Stimulated activated CD8-positive, alpha-beta memory T cell treated with anti-CD3 and anti-CD28 coated beads, Interleukin-12 subunit alpha, Interleukin-12 subunit beta, amount 100 ng/mL, for 4 hours (primary cell): Measurements from ENCODE around the gene ELN.

Source experiments
- DNase-seq: peaks from one replicate; pipeline ENCODE4 v3.0.0-alpha.2; 2020; ENCODE audit warnings: low read depth

Gene ELN

DNA sequence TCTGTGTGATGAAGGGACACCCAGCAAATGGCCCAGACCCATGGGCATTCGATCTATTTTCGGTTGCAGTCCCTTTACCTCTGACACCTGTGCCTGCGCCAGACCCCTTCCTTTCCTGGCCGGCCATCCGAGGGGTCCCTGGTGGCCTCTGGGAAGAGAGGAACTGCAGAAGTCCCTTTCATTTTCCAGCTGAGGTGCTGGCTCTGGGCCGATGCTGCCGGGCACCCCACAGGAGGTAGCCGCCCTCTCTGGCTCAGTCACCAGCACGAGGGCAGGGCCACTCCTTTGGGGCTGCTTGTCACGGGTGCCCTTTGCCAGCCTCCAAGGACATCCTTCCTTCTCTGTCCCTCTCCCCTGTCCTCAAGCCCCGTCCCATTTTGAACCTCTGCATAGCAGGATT, 4.2 kb upstream of the ELN start:
- no peak for DNase-seq

DNA sequence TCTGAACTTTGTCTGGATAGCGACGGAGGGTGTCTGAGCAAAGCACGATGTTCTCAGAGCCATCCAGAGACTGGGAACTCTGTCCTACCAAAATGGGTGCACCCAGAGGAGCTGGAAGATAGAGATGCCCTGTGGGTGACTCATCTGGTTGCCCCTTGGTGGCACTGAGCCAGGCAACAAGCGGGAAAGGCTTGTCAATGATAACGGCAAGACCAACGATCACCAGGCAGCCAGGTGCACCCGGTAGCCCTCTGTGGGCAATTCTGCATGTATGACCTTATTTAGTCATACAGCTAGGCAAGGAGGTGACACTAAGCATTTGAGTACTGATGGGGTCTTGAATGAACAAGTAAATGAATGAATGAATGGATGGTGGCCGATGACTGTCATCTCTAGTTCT, 2.8 kb upstream of the ELN start:
- DNase-seq: no peak

DNA sequence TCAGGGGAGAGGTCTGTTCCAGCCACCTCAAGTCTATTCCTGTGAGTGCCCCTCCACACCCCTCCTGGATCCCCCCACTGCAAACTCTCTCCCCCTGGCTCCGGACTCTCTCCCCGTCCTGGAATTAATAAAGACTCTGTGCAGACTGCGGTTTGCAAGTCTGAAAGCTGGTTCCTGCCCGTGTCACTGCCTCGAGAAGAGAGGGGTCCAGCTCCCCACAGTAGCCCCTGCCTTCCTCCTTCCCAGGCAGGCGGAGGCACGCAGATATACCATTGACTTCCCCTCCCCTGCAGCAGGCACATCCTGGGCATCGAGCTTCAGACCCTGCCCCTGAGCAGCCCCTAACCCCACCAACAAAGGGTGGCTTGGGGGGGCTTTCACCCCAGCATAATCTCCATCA, 2.2 kb upstream of the ELN start:
- no peak for DNase-seq

DNA sequence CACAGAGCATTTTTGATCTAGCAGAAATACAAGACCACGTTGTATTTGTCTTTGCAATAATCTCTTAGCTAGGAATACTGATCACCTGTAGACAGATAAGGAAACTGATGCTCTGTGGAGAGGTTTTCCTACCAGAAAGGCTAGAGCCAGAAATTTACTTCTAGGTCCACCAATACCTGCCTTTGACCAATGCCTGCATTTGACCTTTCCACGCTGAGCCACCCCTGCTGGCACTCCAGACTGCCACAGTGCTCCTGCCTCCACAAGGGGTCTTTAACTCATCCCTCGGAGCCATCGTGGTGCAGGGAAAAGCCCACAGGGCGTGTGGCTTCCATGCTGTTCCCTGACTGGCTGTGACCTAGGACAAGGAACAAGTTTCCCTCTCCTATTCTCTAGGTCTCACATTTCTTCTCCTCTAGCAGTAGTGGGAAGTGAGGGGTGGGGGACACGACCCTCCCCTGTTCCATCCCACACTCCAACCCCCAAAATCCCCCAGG, 1.5 kb upstream of the ELN start:
- no peak for DNase-seq

DNA sequence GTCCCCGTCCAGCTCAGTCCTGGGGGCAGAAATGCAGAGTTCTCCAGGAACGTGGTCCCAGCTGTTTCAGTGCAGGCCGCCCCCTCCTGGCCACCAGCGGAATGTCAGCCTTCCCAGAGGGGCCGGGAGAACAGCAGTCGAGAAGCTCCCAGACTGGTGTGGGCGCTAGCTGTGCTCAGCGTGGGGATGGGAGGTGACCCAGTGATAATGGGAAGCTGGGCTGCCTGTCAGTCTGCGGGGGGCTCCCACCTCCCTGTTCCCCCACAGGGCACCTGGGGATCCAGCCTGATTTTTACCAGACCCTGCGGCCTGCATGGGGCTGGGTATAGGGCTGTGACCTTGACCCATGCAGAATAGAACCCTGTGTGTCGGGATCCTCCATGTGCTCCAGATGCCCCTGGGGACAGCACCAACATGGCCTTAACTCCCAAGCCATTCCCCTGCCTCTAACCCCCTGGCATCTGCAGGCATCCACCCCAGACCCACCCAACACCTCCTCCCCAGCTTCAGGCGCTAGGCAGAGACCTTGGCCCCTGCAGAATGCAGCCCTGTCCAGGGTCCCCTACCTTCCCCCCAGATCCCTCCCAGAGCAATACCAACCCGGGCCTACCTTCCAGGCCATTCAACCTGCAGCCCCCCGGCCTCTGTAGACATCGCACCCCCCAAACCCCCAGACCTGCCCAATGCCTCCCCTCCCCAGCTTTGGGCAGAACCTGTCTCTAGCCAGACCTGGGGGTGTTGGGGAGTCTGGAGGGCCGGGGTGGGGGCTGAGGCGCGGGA, 880 bp upstream of the ELN start:
- peak; percentile 36 for DNase-seq

DNA sequence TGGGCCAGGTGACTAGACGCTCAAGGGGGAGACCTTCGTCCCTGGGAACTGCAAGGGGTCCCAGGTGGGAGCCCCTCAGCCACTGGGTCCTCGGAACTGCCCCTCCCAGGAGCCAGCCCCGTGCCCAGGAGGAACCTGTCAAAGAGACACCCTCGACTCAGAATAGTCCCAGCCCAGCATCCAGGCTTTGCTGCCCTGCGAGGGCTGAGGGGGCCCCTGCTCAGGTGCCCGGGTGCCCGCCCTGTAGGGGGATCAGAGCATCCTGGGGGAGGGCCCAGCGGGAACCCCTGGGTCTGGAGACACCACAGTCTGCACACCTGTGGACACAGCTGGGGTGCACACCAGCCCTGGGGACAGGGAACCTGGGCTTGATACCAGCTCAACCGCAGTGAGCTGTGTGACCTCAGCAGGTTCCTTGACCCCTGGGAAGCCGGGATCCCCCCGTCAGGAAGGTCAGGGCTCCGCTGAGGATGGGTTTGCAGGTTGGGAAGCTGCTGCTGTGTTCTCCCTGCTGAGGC, 407 bp downstream of the ELN start:
- no peak for DNase-seq

DNA sequence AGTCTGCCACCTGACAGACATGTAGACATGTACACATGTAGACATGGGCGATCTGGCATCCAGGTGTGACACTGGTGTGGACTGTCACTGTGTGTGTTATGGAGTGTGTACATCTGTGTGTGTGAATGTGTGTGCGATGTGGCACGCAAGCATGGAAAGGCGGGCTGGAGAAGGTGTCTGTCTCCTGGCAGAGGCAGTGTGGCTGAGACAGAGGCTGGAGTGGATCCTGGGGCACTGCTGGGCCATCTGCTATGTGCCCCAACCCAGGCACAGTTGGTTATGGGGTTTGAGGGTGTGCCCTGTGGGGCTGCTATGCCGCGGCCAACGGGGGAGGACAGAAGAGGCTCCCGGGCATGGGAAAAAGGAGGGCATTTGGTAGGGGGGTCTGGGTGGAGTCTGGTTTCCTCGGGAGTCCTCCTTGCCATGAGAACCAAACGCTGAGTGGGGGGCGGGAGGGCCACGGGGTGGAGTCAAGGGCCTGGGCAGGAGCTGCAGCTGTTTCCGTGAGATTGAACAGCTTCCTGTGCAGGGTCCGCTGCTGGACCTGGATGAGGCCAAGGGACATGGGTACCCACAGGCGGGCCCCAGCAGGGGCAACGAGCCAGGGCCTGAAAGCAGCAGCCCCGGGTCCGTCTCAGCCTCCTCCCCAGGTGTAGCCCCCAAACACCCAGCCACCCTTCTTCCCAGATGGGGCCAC, 1.3 kb downstream of the ELN start:
- DNase-seq: no peak

DNA sequence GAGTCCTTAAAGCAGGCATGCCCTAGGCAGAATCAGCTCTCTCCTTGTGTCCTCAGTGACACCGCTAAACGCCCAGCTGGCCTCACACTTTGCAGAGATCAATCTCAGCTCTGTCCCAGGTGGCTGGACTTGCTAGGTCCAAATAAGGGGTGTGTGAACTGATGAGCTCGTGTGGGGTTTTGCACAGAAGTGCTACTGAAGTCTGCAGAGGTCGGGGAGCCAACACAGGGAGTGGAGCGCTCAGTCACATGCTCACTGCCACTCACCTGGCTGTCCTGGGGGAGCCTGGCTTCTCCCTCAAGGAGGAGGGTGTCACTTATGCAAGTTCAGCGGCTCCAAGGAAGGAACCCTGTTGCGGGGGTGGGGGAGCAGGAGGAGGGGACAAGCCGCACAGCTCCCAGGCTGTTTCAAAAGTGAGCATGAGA, 2.0 kb downstream of the ELN start:
- DNase-seq: no peak

DNA sequence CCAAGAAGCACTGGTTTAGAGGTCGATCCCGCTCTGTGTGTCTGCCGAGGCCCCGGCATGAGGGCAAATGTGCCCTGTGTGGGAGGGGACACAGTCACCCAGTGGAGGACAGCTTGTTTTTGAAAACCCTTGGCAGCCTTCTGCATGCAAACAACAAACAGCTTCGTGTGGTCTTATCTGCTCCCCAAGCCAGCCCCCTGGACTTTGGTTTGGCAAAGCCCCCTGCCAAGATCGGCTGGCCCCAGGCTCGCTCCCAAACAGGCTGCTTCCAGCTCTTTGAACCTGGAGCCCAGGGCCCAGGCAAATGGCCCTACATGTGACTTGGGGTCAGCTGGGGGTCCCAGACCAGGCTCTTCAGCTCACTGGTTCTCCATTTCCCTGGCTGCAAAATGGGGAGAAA, 2.9 kb downstream of the ELN start:
- DNase-seq: no peak

DNA sequence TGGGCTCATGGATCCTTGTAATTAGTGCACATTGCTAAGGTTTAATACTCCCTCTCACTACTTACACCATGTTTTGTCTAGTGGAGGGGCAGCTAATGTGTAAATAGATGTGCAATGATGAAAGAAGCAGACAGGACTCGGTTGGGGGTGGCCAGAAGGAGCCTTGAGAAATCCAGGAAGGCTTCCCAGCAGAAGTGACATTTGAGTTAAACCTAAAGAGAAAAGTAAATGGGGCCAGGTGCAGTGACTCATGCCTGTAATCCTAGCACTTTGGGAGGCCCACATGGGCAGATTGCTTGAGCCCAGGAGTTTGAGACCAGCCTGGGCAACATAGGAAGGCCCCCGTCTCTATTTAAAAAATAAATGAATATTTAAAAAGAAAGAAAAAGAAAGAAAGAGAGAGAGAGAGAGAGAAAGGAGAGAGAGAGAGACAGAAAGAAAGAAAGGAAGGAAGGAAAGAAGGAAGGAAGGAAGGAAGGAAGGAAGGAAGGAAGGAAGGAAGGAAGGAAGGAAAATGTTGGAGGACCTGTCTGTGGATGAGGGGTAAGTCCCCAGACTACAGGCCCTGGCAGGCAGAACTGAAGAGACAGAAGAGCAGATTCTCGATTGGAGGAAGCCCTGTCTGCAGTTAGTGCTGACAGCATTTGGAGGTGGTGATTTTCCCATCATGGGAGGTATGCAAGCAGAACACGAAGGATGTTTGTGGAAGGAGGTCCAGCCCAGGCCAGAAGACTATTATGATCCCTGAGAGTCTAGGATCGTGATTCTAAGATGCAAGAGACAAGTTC, 3.6 kb downstream of the ELN start:
- no peak for DNase-seq

DNA sequence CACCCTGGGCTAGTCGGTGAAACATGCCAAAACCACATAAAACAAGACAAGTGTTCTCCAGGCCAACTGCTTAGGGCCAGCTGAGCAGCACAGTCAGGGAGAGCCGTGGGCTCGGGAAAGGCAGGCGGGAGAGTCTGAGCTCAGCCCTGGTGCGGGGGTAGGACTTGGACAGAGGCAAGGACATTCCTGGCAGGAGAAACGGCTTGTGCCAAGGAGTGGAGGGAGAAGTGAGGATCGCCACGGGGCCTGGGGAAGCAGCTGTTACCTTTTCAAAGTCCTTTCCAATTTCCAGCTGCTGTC, 4.2 kb downstream of the ELN start:
- DNase-seq: no peak

DNA sequence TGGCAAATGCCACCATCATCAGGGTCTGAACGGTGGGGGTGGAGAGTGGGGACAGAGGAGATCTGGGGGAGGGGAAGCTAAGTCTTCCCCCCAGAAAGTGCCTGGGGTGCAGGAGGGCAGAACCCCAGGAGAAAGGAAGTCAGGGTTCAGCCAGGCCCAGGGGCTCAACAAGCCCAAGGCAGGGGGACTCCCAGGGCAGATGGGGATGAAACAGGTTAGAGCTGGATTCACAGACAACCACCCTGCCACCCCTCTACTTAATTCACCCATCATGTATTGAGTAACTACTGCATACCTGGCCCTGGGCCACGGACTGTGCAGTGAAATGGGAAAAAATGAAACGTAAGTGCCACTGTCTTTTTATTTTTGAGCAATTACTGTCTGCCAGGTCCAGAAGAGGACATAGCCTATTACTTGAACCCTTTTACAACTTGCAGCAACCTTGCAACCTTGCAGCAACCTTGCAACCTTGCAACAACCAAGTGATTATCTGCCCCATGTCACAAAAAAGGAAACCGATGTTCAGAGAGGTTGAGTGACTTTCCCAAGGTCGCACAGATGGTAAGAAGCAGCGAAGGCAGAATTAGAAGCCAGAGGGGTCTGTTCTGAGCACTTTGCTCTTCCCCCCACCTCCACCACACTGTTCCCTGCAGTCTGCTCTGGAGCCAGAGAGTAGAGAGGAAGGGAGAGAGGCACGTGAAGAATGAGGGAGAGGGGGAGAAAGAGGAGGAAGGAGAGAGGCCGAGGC, 4.8 kb downstream of the ELN start:
- no peak for DNase-seq

DNA sequence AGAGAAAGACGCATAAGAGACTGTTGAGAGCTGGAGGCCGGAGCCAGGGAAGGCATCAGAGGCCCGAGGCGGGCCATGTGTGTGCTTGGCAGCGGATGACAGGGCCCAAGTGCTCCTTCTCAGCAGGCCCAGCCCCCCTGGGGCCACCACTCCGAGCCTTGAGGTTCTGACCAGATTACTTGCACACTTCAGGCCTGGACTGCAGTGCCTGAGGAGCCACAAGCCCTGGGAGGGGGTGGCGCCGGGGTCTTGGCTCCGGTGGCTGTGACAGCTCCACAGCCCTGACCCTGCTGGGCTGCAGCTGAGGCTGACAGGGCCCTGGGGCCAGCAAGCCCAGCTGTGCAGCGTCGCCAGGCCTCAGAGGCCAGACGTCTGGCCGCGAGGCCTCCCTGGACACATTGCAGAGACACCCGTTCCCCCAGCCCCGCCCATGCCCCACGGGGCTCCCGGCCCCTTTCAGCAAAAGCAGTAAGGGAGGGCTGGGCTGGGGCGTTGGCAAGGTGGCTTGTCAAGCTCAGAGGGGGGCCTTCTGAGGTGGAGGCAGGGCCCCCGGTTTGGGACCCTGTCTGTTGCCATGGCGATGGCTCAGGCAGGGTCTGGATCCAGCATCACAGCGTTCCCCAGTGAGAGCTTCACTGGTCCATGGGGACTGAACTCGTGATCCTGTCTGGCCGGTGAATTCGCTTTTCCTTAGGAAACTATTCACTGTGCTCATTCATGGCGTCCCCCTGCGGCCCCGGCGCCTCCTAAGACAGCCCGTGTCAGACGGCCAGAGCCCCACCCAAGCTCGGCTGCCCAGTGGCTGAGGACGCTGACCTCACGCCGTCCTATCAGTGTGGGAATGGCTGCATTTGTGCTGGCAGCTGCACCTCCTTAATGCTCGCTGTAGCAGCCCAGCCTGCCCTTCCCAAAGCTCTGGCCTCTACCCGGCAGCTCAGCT, 5.7 kb downstream of the ELN start:
- no peak for DNase-seq

DNA sequence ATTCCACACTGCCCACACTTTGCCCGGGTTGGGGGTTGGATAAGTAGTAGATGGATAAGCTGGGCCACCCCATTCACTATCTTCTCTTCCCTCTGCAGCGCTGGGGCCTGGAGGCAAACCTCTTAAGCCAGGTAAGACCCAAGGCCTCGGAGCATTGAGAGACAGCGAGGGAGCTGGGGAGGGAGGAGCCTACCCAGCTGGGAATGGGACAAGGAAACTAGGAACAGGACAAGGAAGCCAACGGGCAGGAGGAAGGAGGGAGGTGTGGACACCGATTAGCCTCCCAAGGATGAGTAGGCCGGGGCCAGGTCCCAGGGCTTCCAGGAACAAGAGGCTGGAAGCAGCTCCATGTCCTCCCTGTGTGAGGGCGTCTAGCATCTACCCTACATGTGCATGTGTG, 9.6 kb downstream of the ELN start:
- DNase-seq: no peak

DNA sequence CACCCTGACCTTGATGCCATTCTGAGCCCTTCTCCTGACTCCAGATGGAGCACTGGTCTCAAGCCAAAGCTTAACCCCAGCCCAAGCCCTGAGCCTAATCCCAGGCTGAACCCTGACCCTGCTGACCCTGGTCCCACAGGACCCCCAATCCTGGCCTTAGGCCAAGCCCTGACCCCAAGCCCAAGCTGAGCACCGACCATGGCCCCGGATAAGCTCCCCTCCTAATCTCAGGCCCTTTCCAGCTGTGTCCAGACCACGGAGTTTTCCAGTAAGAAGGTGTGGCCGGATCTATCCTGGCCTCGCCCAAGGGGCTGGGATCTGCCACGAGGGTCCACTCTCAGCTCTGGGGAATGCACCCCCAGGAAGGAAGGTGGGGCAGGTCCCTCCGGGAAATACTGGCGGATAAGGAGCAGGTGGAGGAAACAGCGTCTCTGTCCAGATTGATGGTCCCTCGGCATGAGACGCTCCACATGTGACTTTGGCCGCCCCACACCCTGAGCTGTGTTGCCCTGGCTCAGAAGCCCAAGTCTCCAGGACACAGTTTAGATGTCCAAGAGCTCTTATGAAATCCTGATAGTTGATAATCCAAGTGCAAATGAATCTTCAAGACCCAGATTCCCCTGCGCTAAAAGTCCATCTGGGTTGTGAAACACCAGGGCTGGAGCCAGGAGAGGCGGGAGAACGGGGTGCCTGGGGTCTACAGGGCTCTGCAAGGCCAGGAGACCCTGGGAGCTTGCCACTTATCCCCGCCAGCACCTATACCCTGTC, 10.4 kb downstream of the ELN start:
- DNase-seq: no peak

DNA sequence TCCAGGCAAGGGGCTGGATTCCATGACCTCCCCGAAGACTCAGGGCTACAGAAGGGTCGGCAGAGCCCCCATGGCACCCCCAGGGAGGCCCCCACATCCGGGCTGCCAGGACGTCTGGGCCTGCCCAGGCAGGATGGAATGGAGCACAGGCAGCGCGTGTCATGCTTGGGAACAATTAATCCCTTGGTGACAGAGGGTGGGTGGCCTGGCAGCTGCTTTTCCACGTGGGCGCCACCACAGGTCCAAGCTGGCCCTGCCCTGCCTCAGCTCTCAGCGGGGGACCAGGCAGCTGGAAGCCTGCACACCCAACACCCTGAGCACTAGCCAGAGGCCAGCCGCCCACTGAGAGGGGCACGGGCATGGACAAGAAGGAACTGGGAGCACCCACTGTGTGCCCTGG, 11.4 kb downstream of the ELN start:
- DNase-seq: no peak

DNA sequence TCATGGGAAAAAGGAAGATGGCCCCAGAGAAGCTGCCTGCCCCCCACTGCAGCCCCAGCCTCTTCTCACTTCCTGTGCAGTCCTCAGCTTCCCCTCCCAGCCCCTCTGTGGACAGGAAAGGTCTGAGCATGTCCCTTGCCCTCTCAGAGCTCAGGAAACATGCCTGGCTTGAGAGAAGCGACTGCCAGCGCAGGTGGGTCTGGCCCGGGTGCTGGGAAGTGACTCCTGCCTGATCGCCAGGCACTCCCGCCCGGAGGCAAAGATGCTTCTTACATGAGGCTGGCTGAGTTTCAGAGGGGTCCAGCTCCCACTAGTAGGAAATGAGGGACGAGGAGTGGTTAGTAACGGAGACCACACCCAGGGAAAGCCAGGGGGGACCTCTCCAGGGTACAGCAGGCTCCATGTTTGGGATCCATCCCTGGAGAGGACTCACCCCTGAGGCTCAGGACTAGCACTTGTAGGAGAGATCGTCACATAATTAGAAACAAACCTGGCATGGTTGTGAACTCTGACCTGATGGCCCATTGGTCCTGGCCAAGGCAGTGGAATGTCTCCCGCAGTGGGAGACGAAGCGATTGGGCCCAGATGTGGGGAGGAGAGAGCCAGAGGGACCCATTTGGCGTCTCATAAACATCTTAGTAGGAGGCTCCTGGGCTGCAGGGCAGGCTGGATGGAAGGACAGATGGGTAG, 12.3 kb downstream of the ELN start:
- no peak for DNase-seq

DNA sequence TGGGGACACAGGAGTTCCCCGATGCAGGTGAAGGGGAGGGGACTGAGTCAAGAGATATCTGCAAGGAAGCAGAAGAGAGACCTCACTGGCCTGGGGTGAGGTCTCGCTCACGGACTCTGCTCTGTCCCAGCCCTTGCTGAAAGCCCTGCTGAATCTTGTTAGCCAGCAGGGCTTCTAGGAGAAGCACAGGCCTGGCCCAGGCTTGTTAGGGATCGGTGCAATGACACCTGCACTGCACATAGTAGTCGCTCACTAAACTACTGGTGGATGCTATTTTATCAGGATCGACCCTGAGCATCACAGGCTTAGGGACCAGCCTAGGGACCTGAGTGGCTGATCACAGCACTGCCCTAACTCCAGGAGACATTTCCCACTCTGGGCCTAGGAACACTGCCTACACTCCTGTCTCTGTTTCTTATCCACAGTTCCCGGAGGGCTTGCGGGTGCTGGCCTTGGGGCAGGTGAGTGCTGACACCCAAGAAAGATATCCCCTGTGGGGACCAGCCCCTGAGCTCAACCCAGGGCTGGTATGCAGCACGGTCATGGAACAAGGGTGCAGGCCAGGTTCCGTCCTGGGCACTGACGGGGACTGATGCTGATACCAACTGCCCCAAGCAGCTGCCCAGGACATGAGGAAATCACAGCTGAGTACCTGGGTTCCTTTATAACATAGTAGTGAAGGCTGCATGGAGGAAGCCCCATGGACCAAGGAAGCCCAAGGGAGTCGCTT, 13.0 kb downstream of the ELN start:
- no peak for DNase-seq
